Mucosa of descending colon (tissue), 3 donors: ENCODE data around the gene NTRK1. TPM values are rescaled to one million over a fixed set of nuclear protein-coding genes. Genes with fewer than 3 reads are reported as not detected.

ENCODE experiments used
- ATAC-seq: fragments of 200-7000 bp; cut with Tn5 transposase; one replicate; pipeline ENCODE4 v1.9.1; 2020; ENCODE audit warnings: mild to moderate bottlenecking, moderate library complexity
- DNase-seq, 3 donors: peaks; one replicate each; pipeline ENCODE4 v3.0.0-alpha.2; 2020
- H3K36me3 ChIP-seq: fragments of 200-600 bp; one replicate; pipeline ENCODE4 v1.8.0; 2021; ENCODE audit warnings: low read depth, mild to moderate bottlenecking
- H3K4me1 ChIP-seq: fragments of 200-600 bp; one replicate; pipeline ENCODE4 v1.8.0; 2021; ENCODE audit warnings: low read depth, mild to moderate bottlenecking
- H3K4me3 ChIP-seq: fragments of 200-600 bp; one replicate; pipeline ENCODE4 v1.8.0; 2021; ENCODE audit warnings: mild to moderate bottlenecking
- H3K9me3 ChIP-seq: fragments of 200-600 bp; one replicate; pipeline ENCODE4 v1.8.0; 2021; ENCODE audit warnings: mild to moderate bottlenecking
- CTCF ChIP-seq: fragments of 200-600 bp; IDR thresholded peaks from one replicate; pipeline ENCODE4 v1.8.0; 2022; ENCODE audit warnings: antibody characterized with exemption, mild to moderate bottlenecking
- intact Hi-C, 2 donors: fragments of 100-400 bp; cut with DNase I in 1 of 2; cut with micrococcal nuclease in 1 of 2; formaldehyde crosslinking; loops; one replicate each; pipeline versions ENCODE4 v1.11.0 to v1.11.1; 2022; cut with DNase I, micrococcal nuclease
- total RNA-seq, 3 donors: library from RNA; stranded (reverse); fragmentation: NEBNext Ultra II Directional in 2 of 3; extraction: Animal tissue kit (Norgen Biotek cat#: 25700) in 2 of 3; gene quantifications; one replicate each; pipeline versions ENCODE4 v1.2.1 to v1.2.4, GENCODE V29; 2021 to 2023
- donor health status: DM: no; HTN: no; CAD: no; lungs with moderate emphysema.
- donor health status: DM: no; HTN: no; CAD: no.
- donor health status: DM: no; HTN: yes; CAD: no.

NTRK1 gene
- total RNA-seq, 3 donors from 2014 or later, result 0.67 to 1.3 (median 0.79) TPM

GRCh38 chr1:156877433-156878170 lies 16.9 kb downstream of the NTRK1 start:
- intact Hi-C loops, result no loop called here

GRCh38 chr1:156879876-156880275 lies 19.2 kb downstream of the NTRK1 start:
- no peak for TF ChIP-seq CTCF
- intact Hi-C loops, result no loop called here
- Histone ChIP-seq H3K4me3 (no peak overlapping the region), H3K9me3 (no peaks in the 10 kb centered on the region), H3K36me3 (no peaks in the 10 kb centered on the region), H3K4me1 (no peaks in the 10 kb centered on the region)
- no peak for ATAC-seq
- no peak for DNase-seq

More at GRCh38 chr1:156877433-156878170, 16.9 kb downstream of the NTRK1 start:
- Histone ChIP-seq H3K36me3 (no peaks in the 10 kb centered on the region), H3K4me1 (no peaks in the 10 kb centered on the region), H3K4me3 (no peak overlapping the region), H3K9me3 (no peaks in the 10 kb centered on the region)
- DNase-seq, result no peak
- ATAC-seq, result no peak
- no peak for TF ChIP-seq CTCF

- DNase-seq (no peak), ATAC-seq (peak; percentile 6)
- Histone ChIP-seq H3K4me1 (no peaks in the 10 kb centered on the region), H3K36me3 (no peaks in the 10 kb centered on the region), H3K4me3 (no peak overlapping the region), H3K9me3 (no peaks in the 10 kb centered on the region)
- TF ChIP-seq CTCF, result no peak
- intact Hi-C loops, result no loop called here
Observed at GRCh38 chr1:156880473-156880872, 19.8 kb downstream of the NTRK1 start.

GRCh38 chr1:156881101-156881500 lies 20.4 kb downstream of the NTRK1 start:
- Histone ChIP-seq H3K4me1 (no peaks in the 10 kb centered on the region), H3K9me3 (no peaks in the 10 kb centered on the region), H3K36me3 (no peaks in the 10 kb centered on the region), H3K4me3 (no peak overlapping the region)
- DNase-seq, result no peak
- ATAC-seq, result no peak
- intact Hi-C loops, result no loop called here
- no peak for TF ChIP-seq CTCF

- intact Hi-C loops, result no loop called here
- Histone ChIP-seq H3K4me3 (no peak overlapping the region), H3K9me3 (no peaks in the 10 kb centered on the region), H3K4me1 (no peaks in the 10 kb centered on the region), H3K36me3 (no peaks in the 10 kb centered on the region)
- no peak for TF ChIP-seq CTCF
- no peak for ATAC-seq
- no peak for DNase-seq
Observed at GRCh38 chr1:156881663-156882062, 21.0 kb downstream of the NTRK1 start.
